K562 (cell line): ENCODE results near the gene ACADSB. TPM values are rescaled to one million over a fixed set of nuclear protein-coding genes. Genes with fewer than 3 reads are reported as not detected.

Source experiments
- ATAC-seq: fragments of 200-7000 bp; cut with Tn5 transposase; 3 replicates; pipeline ENCODE4 v1.9.1; 2020; ENCODE audit warnings: moderate library complexity
- BruUV-seq: library from RNA; stranded (reverse); fragments of 400-500 nt; replicated peaks from 2 replicates; lab custom pipeline; 2021; lab: Mats Ljungman, UMichigan
- CTCF ChIA-PET: fragments of 300-600 bp; formaldehyde crosslinking; extraction: SDS; loops from one replicate; lab custom pipeline; 2021; ENCODE audit warnings: low intra/inter-chr PET ratio; lab: Yijun Ruan, JAX
- POLR2A ChIA-PET: fragments of 300-600, 350-650 bp; sonication (Branson Sonifier 250); formaldehyde crosslinking; extraction: SDS; loops from one replicate; lab custom pipeline; 2021; ENCODE audit warnings: antibody characterized with exemption, inconsistent platforms; lab: Yijun Ruan, JAX
- DNase-seq, 4 experiments: peaks; one replicate each; pipeline versions ENCODE4 v3.0.0 to v3.0.0-alpha.2; 2011 to 2018; ENCODE audit warnings: low spot score in 3 of 4, mixed read lengths in 3 of 4; ENCODE audit errors: extremely low read depth in 1 of 4
- FAIRE-seq: peaks from 2 replicates; lab custom pipeline; 2011; peaks lifted over from hg19 to GRCh38; lab: Jason Lieb, UNC
- H2AFZ ChIP-seq: 2 replicates; pipeline ENCODE4 v1.6.0; 2011; ENCODE audit warnings: low read depth, low read length, control low read depth, inconsistent platforms
- H3K27ac ChIP-seq: fragments of 200-600 bp; 3 replicates; pipeline ENCODE4 v1.8.0; 2011; ENCODE audit warnings: low read depth, mild to moderate bottlenecking, control low read depth, inconsistent platforms, low read length, moderate library complexity, mixed read lengths; ENCODE audit errors: extremely low read depth
- H3K27me3 ChIP-seq, 2 experiments: fragments of 300-600 bp in 1 of 2; 2 replicates in 1 of 2; 3 replicates in 1 of 2; pipeline versions ENCODE4 v1.6.0 to v1.8.0; 2011; ENCODE audit warnings: inconsistent platforms in 2 of 2, low read length in 2 of 2, mild to moderate bottlenecking in 1 of 2, mixed read lengths in 1 of 2, moderate library complexity in 1 of 2; ENCODE audit not compliant: control insufficient read depth in 2 of 2, insufficient read depth in 2 of 2
- H3K36me3 ChIP-seq: fragments of 300-600 bp; 3 replicates; pipeline ENCODE4 v1.8.0; 2011; ENCODE audit warnings: mild to moderate bottlenecking, low read length, inconsistent platforms; ENCODE audit not compliant: control insufficient read depth, insufficient read depth
- H3K4me1 ChIP-seq, 2 experiments: fragments of 200-600 bp in 1 of 2; replicated peaks in 1 of 2; 2 replicates in 1 of 2; 3 replicates in 1 of 2; pipeline versions ENCODE4 v1.5.1 to v1.8.0; 2011; ENCODE audit warnings: inconsistent platforms in 2 of 2, low read length in 2 of 2, mild to moderate bottlenecking in 1 of 2, mixed read lengths in 1 of 2, moderate library complexity in 1 of 2; ENCODE audit not compliant: control insufficient read depth in 2 of 2, insufficient read depth in 2 of 2
- H3K4me2 ChIP-seq: 2 replicates; pipeline ENCODE4 v1.6.1; 2011; ENCODE audit warnings: low read length, control low read depth, inconsistent platforms, mixed read lengths; ENCODE audit not compliant: insufficient read depth
- H3K4me3 ChIP-seq: fragments of 200-600 bp; sonication (generic), shearing (Covaris generic); 2 replicates; pipeline ENCODE4 v1.5.1; 2016; ENCODE audit warnings: control low read depth, inconsistent platforms
- H3K79me2 ChIP-seq: fragments of 200-600 bp; 3 replicates; pipeline ENCODE4 v1.8.0; 2011; ENCODE audit warnings: low read length, inconsistent platforms; ENCODE audit not compliant: control insufficient read depth, insufficient read depth
- H3K9ac ChIP-seq, 2 experiments: 2 replicates each; pipeline versions ENCODE4 v1.6.0 to v1.6.1; 2011; ENCODE audit warnings: low read depth in 2 of 2, low read length in 2 of 2, control low read depth in 1 of 2, inconsistent platforms in 1 of 2, mild to moderate bottlenecking in 1 of 2, mixed read lengths in 1 of 2; ENCODE audit not compliant: insufficient read depth in 1 of 2
- H3K9me1 ChIP-seq: one replicate; pipeline ENCODE4 v1.6.0; 2011; ENCODE audit warnings: inconsistent platforms, mild to moderate bottlenecking, low read length, moderate library complexity; ENCODE audit not compliant: control insufficient read depth, insufficient read depth
- H3K9me3 ChIP-seq: replicated peaks from 2 replicates; pipeline ENCODE4 v1.5.1; 2011; ENCODE audit warnings: low read depth, low read length, inconsistent platforms; ENCODE audit not compliant: control insufficient read depth, insufficient read depth
- H4K20me1 ChIP-seq: replicated peaks from 2 replicates; pipeline ENCODE4 v1.6.1; 2011; ENCODE audit warnings: low read length, inconsistent platforms, mixed read lengths; ENCODE audit not compliant: control insufficient read depth, insufficient read depth
- CBX1 ChIP-seq: sonication (generic); IDR thresholded peaks from 2 replicates; pipeline ENCODE4 v1.6.1; 2016; ENCODE audit warnings: antibody characterized with exemption, low read depth, mild to moderate bottlenecking
- HES1 ChIP-seq: fragments of 450-650 bp; IDR thresholded peaks from 2 replicates; pipeline ENCODE4 v1.6.1; 2016; ENCODE audit warnings: low read depth, mild to moderate bottlenecking, moderate library complexity
- MAZ ChIP-seq, 2 experiments: fragments of 450-650 bp in 1 of 2; sonication (generic) in 1 of 2; formaldehyde crosslinking; IDR thresholded peaks in 1 of 2; conservative IDR thresholded peaks in 1 of 2; 2 replicates each; pipeline versions ENCODE4 v1.4.0 to v1.5.0; 2020; ENCODE audit warnings: mild to moderate bottlenecking in 1 of 2, missing genetic modification reagents in 1 of 2
- NUFIP1 ChIP-seq: fragments of 450-650 bp; IDR thresholded peaks from 2 replicates; pipeline ENCODE4 v1.6.1; 2018; ENCODE audit not compliant: partially characterized antibody
- WGBS: fragments of 100-300 bp; shearing (Covaris generic); methylation state at CpG from one replicate; pipeline ENCODE4 v1.1.6; 2016; ENCODE audit warnings: low coverage, mixed read lengths; ENCODE audit not compliant: insufficient coverage; ENCODE audit errors: missing lambda C conversion rate; 5-methylcytosine and 5-hydroxymethylcytosine counted together
- in situ Hi-C: fragments of 300-500 bp; cut with MboI; formaldehyde crosslinking; loops from 4 replicates; pipeline ENCODE4 v1.15.0; 2018; ENCODE audit warnings: inconsistent platforms, mixed read lengths
- intact Hi-C: fragments of 100-400 bp; cut with micrococcal nuclease; formaldehyde crosslinking; loops from 2 replicates; pipeline ENCODE4 v1.14.2; 2022
- polyA plus RNA-seq, 8 experiments: library from polyadenylated mRNA; depleted of rRNA in 4 of 8; stranded (reverse) in 5 of 8; unstranded in 3 of 8; fragments of >200 nt; fragmentation: Nextera tagmentation in 2 of 8; fragmentation: Illumina TruSeq in 1 of 8; extraction: Ambion mirVana in 2 of 8; extraction: Trizol in 1 of 8; gene quantifications; 2 replicates each; pipeline versions ENCODE4 v1.2.1 to v1.2.3, GENCODE V29; 2011 to 2014; ENCODE audit warnings: inconsistent platforms in 1 of 8, missing spikeins in 1 of 8
- total RNA-seq, 7 experiments: library from RNA; depleted of rRNA in 6 of 7; stranded (reverse); fragments of >200 nt in 6 of 7; fragmentation: Illumina TruSeq in 2 of 7; extraction: Trizol in 2 of 7; gene quantifications; 2 replicates each; pipeline versions ENCODE4 v1.2.1 to v1.2.3, GENCODE V29; 2011 to 2021; ENCODE audit warnings: low replicate concordance in 1 of 7
- TF ChIP-seq, protein P1 (sequence below): fragments of 200-600 bp; sonication (generic); IDR thresholded peaks from one replicate; pipeline ENCODE4 v1.6.1; 2012; ENCODE audit warnings: mild to moderate bottlenecking, low read depth, low read length, inconsistent platforms
- TF ChIP-seq, protein P2 (sequence below): sonication (generic); formaldehyde crosslinking; IDR thresholded peaks from 2 replicates; pipeline ENCODE4 v1.8.1; 2022; ENCODE audit warnings: missing genetic modification reagents

The ACADSB gene
- total and polyA plus RNA-seq, 9 of the 15 experiments (the other 6 are each of a cell fraction or from before 2014, with no cell fraction given): 2.9 to 9.1 (median 5.8) TPM

DNA sequence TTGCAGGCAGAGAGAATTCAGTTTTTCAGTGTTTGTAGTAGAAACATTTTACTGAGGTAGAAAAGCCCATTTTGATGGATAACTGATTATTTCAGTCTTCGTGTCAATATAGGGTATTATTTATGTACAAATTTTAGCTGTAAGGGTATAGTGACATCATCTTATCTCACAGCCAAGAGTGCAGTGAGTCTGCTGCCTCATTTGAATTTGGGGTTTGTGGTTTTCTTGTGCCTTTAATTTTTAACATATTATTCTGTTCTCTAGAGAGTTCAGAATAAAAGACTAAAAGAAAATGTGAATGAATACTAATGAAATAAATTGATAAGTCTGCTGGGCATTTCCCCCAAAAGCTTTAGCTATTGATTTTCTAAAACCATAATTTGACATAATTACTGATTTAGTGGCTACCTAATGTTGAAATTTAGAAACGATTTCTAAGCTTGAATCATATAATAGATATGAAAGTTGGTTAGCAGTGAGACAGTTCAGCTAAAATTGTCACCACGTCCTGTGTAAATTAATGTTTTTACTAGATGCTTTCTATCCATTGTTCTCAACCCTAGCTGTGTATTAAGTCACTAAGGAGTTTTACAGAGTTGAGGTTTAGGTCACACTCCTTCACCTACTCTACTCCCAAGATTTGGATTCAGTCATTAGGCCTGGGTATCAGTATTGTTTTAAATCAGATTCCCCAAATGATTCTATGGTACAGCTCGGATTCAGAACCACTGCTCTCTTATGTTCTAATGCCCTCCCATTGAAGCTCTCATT is 37.3 kb downstream of the ACADSB start:
- intact Hi-C loops (loop anchor here (10.0 kb wide), 1 partner anchor 229 kb away; no protein-coding TSS in a partner anchor), in situ Hi-C loops (loop anchor here (10.0 to 25.0 kb wide), 2 partner anchors 339 to 916 kb away; no protein-coding TSS in a partner anchor)
- no peaks in the 10 kb centered on the region for H4K20me1 ChIP-seq
- no peaks in the 10 kb centered on the region for H3K4me1 ChIP-seq
- H3K36me3 ChIP-seq: no peaks in the 10 kb centered on the region
- ChIA-PET CTCF (no interaction called here), POLR2A (interaction anchor here (0.7 kb wide), 1 partner anchor 12 kb away, joined by 3 read pairs; no protein-coding TSS in a partner anchor)
- no peaks in the 10 kb centered on the region for H3K27me3 ChIP-seq
- BruUV-seq: no TSS peak
- no peak overlapping the region for H3K4me2 ChIP-seq
- H3K4me3 ChIP-seq: no peak overlapping the region
- no peaks in the 10 kb centered on the region for H3K9me3 ChIP-seq
- no peak overlapping the region for H3K27ac ChIP-seq
- H3K9ac ChIP-seq: no peak overlapping the region
- no peak for DNase-seq
- H3K9me1 ChIP-seq: no peaks in the 10 kb centered on the region
- H2AFZ ChIP-seq: no peak overlapping the region
- no peak for FAIRE-seq
- H3K79me2 ChIP-seq: no peaks in the 10 kb centered on the region
- WGBS: 29% methylated on average over 4 of the region's 4 CpGs
- no peak for ATAC-seq
- TF ChIP-seq CBX1: no peak
- TF ChIP-seq, protein P1, sequence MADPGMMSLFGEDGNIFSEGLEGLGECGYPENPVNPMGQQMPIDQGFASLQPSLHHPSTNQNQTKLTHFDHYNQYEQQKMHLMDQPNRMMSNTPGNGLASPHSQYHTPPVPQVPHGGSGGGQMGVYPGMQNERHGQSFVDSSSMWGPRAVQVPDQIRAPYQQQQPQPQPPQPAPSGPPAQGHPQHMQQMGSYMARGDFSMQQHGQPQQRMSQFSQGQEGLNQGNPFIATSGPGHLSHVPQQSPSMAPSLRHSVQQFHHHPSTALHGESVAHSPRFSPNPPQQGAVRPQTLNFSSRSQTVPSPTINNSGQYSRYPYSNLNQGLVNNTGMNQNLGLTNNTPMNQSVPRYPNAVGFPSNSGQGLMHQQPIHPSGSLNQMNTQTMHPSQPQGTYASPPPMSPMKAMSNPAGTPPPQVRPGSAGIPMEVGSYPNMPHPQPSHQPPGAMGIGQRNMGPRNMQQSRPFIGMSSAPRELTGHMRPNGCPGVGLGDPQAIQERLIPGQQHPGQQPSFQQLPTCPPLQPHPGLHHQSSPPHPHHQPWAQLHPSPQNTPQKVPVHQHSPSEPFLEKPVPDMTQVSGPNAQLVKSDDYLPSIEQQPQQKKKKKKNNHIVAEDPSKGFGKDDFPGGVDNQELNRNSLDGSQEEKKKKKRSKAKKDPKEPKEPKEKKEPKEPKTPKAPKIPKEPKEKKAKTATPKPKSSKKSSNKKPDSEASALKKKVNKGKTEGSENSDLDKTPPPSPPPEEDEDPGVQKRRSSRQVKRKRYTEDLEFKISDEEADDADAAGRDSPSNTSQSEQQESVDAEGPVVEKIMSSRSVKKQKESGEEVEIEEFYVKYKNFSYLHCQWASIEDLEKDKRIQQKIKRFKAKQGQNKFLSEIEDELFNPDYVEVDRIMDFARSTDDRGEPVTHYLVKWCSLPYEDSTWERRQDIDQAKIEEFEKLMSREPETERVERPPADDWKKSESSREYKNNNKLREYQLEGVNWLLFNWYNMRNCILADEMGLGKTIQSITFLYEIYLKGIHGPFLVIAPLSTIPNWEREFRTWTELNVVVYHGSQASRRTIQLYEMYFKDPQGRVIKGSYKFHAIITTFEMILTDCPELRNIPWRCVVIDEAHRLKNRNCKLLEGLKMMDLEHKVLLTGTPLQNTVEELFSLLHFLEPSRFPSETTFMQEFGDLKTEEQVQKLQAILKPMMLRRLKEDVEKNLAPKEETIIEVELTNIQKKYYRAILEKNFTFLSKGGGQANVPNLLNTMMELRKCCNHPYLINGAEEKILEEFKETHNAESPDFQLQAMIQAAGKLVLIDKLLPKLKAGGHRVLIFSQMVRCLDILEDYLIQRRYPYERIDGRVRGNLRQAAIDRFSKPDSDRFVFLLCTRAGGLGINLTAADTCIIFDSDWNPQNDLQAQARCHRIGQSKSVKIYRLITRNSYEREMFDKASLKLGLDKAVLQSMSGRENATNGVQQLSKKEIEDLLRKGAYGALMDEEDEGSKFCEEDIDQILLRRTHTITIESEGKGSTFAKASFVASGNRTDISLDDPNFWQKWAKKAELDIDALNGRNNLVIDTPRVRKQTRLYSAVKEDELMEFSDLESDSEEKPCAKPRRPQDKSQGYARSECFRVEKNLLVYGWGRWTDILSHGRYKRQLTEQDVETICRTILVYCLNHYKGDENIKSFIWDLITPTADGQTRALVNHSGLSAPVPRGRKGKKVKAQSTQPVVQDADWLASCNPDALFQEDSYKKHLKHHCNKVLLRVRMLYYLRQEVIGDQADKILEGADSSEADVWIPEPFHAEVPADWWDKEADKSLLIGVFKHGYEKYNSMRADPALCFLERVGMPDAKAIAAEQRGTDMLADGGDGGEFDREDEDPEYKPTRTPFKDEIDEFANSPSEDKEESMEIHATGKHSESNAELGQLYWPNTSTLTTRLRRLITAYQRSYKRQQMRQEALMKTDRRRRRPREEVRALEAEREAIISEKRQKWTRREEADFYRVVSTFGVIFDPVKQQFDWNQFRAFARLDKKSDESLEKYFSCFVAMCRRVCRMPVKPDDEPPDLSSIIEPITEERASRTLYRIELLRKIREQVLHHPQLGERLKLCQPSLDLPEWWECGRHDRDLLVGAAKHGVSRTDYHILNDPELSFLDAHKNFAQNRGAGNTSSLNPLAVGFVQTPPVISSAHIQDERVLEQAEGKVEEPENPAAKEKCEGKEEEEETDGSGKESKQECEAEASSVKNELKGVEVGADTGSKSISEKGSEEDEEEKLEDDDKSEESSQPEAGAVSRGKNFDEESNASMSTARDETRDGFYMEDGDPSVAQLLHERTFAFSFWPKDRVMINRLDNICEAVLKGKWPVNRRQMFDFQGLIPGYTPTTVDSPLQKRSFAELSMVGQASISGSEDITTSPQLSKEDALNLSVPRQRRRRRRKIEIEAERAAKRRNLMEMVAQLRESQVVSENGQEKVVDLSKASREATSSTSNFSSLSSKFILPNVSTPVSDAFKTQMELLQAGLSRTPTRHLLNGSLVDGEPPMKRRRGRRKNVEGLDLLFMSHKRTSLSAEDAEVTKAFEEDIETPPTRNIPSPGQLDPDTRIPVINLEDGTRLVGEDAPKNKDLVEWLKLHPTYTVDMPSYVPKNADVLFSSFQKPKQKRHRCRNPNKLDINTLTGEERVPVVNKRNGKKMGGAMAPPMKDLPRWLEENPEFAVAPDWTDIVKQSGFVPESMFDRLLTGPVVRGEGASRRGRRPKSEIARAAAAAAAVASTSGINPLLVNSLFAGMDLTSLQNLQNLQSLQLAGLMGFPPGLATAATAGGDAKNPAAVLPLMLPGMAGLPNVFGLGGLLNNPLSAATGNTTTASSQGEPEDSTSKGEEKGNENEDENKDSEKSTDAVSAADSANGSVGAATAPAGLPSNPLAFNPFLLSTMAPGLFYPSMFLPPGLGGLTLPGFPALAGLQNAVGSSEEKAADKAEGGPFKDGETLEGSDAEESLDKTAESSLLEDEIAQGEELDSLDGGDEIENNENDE: no peak
- no peak for TF ChIP-seq MAZ (CRISPR knock-in tag; conservative IDR thresholded peaks at IDR 0.05 in 1 of 2, IDR thresholded peaks at IDR 0.05 in 1 of 2)
- TF ChIP-seq NUFIP1: no peak
- TF ChIP-seq, protein P2, sequence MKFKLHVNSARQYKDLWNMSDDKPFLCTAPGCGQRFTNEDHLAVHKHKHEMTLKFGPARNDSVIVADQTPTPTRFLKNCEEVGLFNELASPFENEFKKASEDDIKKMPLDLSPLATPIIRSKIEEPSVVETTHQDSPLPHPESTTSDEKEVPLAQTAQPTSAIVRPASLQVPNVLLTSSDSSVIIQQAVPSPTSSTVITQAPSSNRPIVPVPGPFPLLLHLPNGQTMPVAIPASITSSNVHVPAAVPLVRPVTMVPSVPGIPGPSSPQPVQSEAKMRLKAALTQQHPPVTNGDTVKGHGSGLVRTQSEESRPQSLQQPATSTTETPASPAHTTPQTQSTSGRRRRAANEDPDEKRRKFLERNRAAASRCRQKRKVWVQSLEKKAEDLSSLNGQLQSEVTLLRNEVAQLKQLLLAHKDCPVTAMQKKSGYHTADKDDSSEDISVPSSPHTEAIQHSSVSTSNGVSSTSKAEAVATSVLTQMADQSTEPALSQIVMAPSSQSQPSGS (CRISPR knock-in tag): no peak
- no peak for TF ChIP-seq HES1
